OCI-LY1 (cell line): ENCODE data around the gene ADCY7.

Source experiments
- H2AFZ ChIP-seq: fragments of 200-600 bp; sonication (generic), shearing (Covaris generic); 2 replicates; pipeline ENCODE4 v1.6.0; 2014; ENCODE audit warnings: antibody characterized with exemption, mild to moderate bottlenecking, low read length
- H3F3A ChIP-seq: fragments of 200-600 bp; sonication (generic), shearing (Covaris generic); 2 replicates; pipeline ENCODE4 v1.6.0; 2014; ENCODE audit warnings: mild to moderate bottlenecking, antibody characterized with exemption, low read length, moderate library complexity; ENCODE audit not compliant: insufficient read depth
- H3K27ac ChIP-seq: fragments of 200-600 bp; sonication (generic); 2 replicates; pipeline ENCODE4 v1.5.1; 2014; ENCODE audit warnings: low read length, mixed run types, mild to moderate bottlenecking, low read depth; ENCODE audit not compliant: poor library complexity, severe bottlenecking
- H3K27me3 ChIP-seq: fragments of 200-600 bp; sonication (generic); 2 replicates; pipeline ENCODE4 v1.6.0; 2014; ENCODE audit warnings: antibody characterized with exemption, mild to moderate bottlenecking, low read length, moderate library complexity; ENCODE audit not compliant: insufficient read depth
- H3K36me3 ChIP-seq: fragments of 200-600 bp; sonication (generic); 2 replicates; pipeline ENCODE4 v1.6.1; 2014; ENCODE audit warnings: mild to moderate bottlenecking, antibody characterized with exemption, low read length, moderate library complexity, mixed read lengths; ENCODE audit not compliant: insufficient read depth
- H3K4me1 ChIP-seq: fragments of 200-600 bp; sonication (generic); 2 replicates; pipeline ENCODE4 v1.5.1; 2014; ENCODE audit warnings: mild to moderate bottlenecking, low read length, moderate library complexity; ENCODE audit not compliant: insufficient read depth, severe bottlenecking
- H3K4me2 ChIP-seq: fragments of 200-600 bp; sonication (generic), shearing (Covaris generic); 2 replicates; pipeline ENCODE4 v1.6.1; 2014; ENCODE audit warnings: low read length
- H3K4me3 ChIP-seq: fragments of 200-600 bp; sonication (generic); 2 replicates; pipeline ENCODE4 v1.5.1; 2014; ENCODE audit warnings: low read length, low read depth, mild to moderate bottlenecking, mixed read lengths; ENCODE audit not compliant: poor library complexity, severe bottlenecking
- H3K79me2 ChIP-seq: fragments of 200-600 bp; shearing (Covaris generic); 2 replicates; pipeline ENCODE4 v1.6.1; 2016; ENCODE audit warnings: mixed run types, low read length, mixed read lengths; ENCODE audit not compliant: insufficient read depth
- H3K9ac ChIP-seq: fragments of 200-600 bp; sonication (generic), shearing (Covaris generic); 2 replicates; pipeline ENCODE4 v1.6.1; 2014; ENCODE audit warnings: mild to moderate bottlenecking, low read length, mixed read lengths
- H3K9me2 ChIP-seq: fragments of 200-600 bp; sonication (generic), shearing (Covaris generic); 2 replicates; pipeline ENCODE4 v1.6.1; 2014; ENCODE audit warnings: low read depth, mild to moderate bottlenecking, low read length, mixed read lengths
- H3K9me3 ChIP-seq: fragments of 200-600 bp; shearing (Covaris generic); 2 replicates; pipeline ENCODE4 v1.6.1; 2014; ENCODE audit warnings: low read length, mixed read lengths
- H4K20me1 ChIP-seq: fragments of 200-600 bp; sonication (generic), shearing (Covaris generic); 2 replicates; pipeline ENCODE4 v1.6.0; 2016; ENCODE audit warnings: mild to moderate bottlenecking, low read length; ENCODE audit not compliant: insufficient read depth
- EZH2 ChIP-seq: fragments of 200-600 bp; sonication (generic), shearing (Covaris generic); IDR thresholded peaks from 2 replicates; pipeline ENCODE4 v1.8.0; 2017; ENCODE audit warnings: borderline replicate concordance, mixed run types, mild to moderate bottlenecking, antibody characterized with exemption, low read length, moderate library complexity, mixed read lengths
- TF ChIP-seq, protein P1 (sequence below): fragments of 200-600 bp; sonication (generic), shearing (Covaris generic); IDR thresholded peaks from 2 replicates; pipeline ENCODE4 v1.5.1; 2017; ENCODE audit warnings: mild to moderate bottlenecking, antibody characterized with exemption, low read length, moderate library complexity, mixed read lengths

The ADCY7 gene

DNA sequence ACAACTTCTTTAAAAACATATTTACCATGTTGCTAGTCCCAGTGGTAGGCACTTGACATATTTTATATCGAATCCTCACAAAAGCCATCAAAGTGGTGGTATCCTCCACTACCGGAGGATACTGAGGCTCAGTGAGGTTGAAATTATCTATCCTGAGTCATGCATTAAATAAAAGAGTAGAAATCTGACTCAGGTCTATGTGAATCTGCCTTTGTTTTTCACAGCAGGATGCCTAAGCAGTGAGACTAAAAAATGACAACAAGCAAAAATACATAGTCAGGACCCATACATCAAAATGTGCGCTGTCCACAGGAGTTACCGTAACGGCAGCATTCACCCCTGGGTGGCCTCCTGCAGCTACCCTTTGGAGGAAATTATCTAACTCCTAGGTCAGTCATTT is 84.8 kb downstream of the ADCY7 start:
- H3K79me2 ChIP-seq: no peaks in the 10 kb centered on the region; the same call in 1 of the 2 replicates
- no peak overlapping the region for H3K27ac ChIP-seq
- H3K9me2 ChIP-seq: no peaks in the 10 kb centered on the region
- no peak overlapping the region for H3K4me3 ChIP-seq
- H3F3A ChIP-seq: 0 out of 2 replicates have a peak, but pooled peaks cover 5% of the 10 kb centered on the region
- H3K27me3 ChIP-seq: no peaks in the 10 kb centered on the region
- peaks cover 60% of the 10 kb centered on the region for H3K36me3 ChIP-seq
- H3K4me2 ChIP-seq: no peak overlapping the region
- H2AFZ ChIP-seq: no peak overlapping the region
- H3K4me1 ChIP-seq: no peaks in the 10 kb centered on the region
- no peak overlapping the region for H3K9ac ChIP-seq
- H3K9me3 ChIP-seq: no peaks in the 10 kb centered on the region
- 0 out of 2 replicates have a peak, but pooled peaks cover 4% of the 10 kb centered on the region for H4K20me1 ChIP-seq
- TF ChIP-seq, protein P1, sequence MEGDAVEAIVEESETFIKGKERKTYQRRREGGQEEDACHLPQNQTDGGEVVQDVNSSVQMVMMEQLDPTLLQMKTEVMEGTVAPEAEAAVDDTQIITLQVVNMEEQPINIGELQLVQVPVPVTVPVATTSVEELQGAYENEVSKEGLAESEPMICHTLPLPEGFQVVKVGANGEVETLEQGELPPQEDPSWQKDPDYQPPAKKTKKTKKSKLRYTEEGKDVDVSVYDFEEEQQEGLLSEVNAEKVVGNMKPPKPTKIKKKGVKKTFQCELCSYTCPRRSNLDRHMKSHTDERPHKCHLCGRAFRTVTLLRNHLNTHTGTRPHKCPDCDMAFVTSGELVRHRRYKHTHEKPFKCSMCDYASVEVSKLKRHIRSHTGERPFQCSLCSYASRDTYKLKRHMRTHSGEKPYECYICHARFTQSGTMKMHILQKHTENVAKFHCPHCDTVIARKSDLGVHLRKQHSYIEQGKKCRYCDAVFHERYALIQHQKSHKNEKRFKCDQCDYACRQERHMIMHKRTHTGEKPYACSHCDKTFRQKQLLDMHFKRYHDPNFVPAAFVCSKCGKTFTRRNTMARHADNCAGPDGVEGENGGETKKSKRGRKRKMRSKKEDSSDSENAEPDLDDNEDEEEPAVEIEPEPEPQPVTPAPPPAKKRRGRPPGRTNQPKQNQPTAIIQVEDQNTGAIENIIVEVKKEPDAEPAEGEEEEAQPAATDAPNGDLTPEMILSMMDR: no peak
- TF ChIP-seq EZH2: no peak

DNA sequence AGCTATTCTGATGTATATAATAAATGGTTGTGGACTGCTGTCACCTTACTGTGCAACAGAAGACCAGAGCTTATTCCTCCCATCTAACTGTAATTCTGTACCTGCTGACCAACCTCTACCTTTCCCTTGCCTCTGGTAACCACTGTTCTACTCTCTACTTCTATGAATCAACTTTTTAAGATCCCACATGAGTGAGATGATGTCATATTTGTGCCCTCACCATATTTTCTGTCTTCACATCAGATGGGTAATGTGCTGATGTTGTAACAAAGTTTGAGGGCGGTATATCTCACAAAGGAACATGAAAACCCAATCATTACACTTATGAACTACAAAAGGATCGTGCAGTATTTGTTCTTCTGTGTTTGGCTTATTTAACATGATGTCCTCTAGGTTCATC is 85.6 kb downstream of the ADCY7 start:
- Histone ChIP-seq H3K9me2 (no peaks in the 10 kb centered on the region), H3K4me3 (no peak overlapping the region), H3K27me3 (no peaks in the 10 kb centered on the region), H3K79me2 (no peaks in the 10 kb centered on the region; the same call in 1 of the 2 replicates), H3F3A (0 out of 2 replicates have a peak, but pooled peaks cover 5% of the 10 kb centered on the region), H2AFZ (no peak overlapping the region), H3K9ac (no peak overlapping the region), H3K4me1 (no peaks in the 10 kb centered on the region), H3K4me2 (no peak overlapping the region), H3K27ac (no peak overlapping the region), H4K20me1 (0 out of 2 replicates have a peak, but pooled peaks cover 4% of the 10 kb centered on the region), H3K9me3 (no peaks in the 10 kb centered on the region), H3K36me3 (peaks cover 63% of the 10 kb centered on the region)
- TF ChIP-seq, protein P1: no peak
- no peak for TF ChIP-seq EZH2

DNA sequence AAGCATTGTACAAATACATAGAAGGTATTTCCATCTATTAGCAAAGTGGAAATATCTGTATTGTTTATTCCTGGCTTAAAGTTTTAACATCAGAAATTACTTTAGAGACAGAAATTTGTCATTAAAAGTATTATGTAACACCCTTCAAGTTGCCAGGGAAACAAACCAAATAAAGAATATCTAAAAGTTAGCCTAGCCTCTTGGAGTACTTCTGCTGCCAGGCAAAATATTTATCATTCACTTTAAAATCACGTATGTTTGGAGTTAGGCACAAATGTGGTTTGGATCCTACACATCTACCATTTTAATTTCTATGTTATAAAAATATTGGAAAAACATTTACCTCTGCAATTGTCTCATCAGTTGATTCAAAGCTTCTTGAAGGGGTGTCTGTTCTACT is 87.7 kb downstream of the ADCY7 start:
- Histone ChIP-seq H3K79me2 (peaks cover 6% of the 10 kb centered on the region; the same call in 1 of the 2 replicates), H3K4me2 (no peak overlapping the region), H3K36me3 (peaks cover 73% of the 10 kb centered on the region), H3K9me2 (no peaks in the 10 kb centered on the region), H3K4me1 (no peaks in the 10 kb centered on the region), H4K20me1 (0 out of 2 replicates have a peak, but pooled peaks cover 4% of the 10 kb centered on the region), H3K9ac (no peak overlapping the region), H3K27ac (no peak overlapping the region), H3K9me3 (no peaks in the 10 kb centered on the region), H3F3A (0 out of 2 replicates have a peak, but pooled peaks cover 5% of the 10 kb centered on the region), H3K4me3 (no peak overlapping the region), H3K27me3 (no peaks in the 10 kb centered on the region), H2AFZ (no peak overlapping the region)
- TF ChIP-seq, protein P1: no peak
- no peak for TF ChIP-seq EZH2
